DND-41 (cell line): ENCODE results near the gene CLASRP.

Experiments used
- CTCF ChIP-seq: IDR thresholded peaks from 2 replicates; pipeline ENCODE4 v1.5.1; 2012; ENCODE audit warnings: borderline replicate concordance, low read length, moderate library complexity, mild to moderate bottlenecking; ENCODE audit not compliant: poor library complexity, severe bottlenecking; ENCODE audit errors: extremely low read depth
- EZH2 ChIP-seq: IDR thresholded peaks from 3 replicates; pipeline ENCODE4 v1.6.1; 2012; ENCODE audit warnings: borderline replicate concordance, low read depth, mild to moderate bottlenecking, moderate library complexity, low read length, inconsistent platforms; ENCODE audit not compliant: severe bottlenecking

GRCh38 chr19:45110851-45111266 is 72.0 kb downstream of the CLASRP start:
- TF ChIP-seq CTCF (no peak), EZH2 (no peak)
